Activated T-cell treated with anti-CD3 and anti-CD28 coated beads, Interleukin-2, amount 50 U/mL, for 4 hours (primary cell): Measurements from ENCODE around the gene CHRM2. TPM values are rescaled to one million over a fixed set of nuclear protein-coding genes. Genes with fewer than 3 reads are reported as not detected.

Source experiments
- ATAC-seq, 2 donors: fragments of 200-7000 bp; cut with Tn5 transposase; one replicate each; pipeline ENCODE4 v1.10.0; 2021
- DNase-seq: peaks from one replicate; pipeline ENCODE4 v3.0.0-alpha.2; 2020
- H3K27me3 Mint-ChIP-seq: one replicate; pipeline ENCODE4 v1.8.0; 2021; ENCODE audit warnings: low read depth, mixed read lengths
- H3K36me3 Mint-ChIP-seq: one replicate; pipeline ENCODE4 v1.8.0; 2022; ENCODE audit warnings: mixed read lengths; ENCODE audit not compliant: insufficient read depth
- H3K4me1 Mint-ChIP-seq: one replicate; pipeline ENCODE4 v1.8.0; 2021; ENCODE audit warnings: low read depth, mixed read lengths
- H3K4me3 Mint-ChIP-seq: one replicate; pipeline ENCODE4 v1.8.0; 2021; ENCODE audit warnings: mild to moderate bottlenecking, moderate library complexity, mixed read lengths
- H3K9me3 Mint-ChIP-seq: one replicate; pipeline ENCODE4 v1.8.0; 2021; ENCODE audit warnings: mixed read lengths
- total RNA-seq, 3 donors: library from RNA; stranded (reverse); gene quantifications; one replicate each; pipeline ENCODE4 v1.2.1, GENCODE V29; 2021

CHRM2 gene
- total RNA-seq, 3 donors from 2014 or later: 0.22 TPM; not detected in 2

DNA sequence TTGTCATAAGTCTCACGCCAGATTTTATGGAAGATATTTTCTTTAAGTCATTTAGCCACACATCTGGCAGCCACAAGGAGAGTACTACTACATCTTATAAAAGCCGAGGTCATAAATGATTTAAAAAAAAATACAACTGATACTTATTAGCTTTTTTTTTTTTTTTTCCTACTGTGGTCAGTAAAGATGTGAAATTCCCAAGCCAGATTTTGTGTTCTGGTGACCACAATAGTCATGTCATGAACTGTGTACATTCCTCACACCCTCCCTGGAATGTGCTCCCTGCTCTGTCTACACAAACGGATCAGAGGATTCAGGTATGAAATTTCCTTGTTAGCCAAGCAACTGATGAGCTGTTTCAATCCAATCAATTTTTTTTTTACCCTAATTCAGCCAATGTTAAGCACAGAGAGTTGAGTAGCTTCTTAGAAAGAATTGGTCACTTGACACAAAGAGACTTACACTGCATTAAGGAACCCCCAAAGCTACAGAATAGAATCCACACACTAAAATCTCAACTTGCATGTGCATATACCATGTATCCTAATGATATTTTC lies 54.7 kb downstream of the CHRM2 start:
- Mint-ChIP-seq H3K27me3 (no peaks in the 10 kb centered on the region), H3K4me3 (no peak overlapping the region), H3K4me1 (no peaks in the 10 kb centered on the region), H3K9me3 (peaks cover 4% of the 10 kb centered on the region), H3K36me3 (no peaks in the 10 kb centered on the region)
- ATAC-seq (no peak), DNase-seq (no peak)

DNA sequence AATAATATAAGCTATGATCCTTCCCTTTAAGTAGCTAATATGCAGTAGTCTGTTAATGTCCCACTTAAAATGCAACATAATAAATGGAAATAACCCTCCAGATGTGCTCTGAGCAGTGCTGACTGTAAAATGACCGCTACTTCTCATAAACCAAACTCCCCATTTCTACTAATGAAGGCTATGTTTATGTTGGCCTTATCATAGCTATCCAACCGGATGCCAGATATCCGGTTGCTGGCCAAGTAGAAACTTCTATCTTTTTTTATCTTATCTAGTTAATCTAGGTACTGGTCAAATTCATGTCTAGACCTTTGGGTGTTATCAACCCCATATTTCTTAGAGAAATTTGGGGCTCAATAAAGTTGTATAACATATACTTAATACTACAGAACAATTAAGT lies 56.6 kb downstream of the CHRM2 start:
- no peaks in the 10 kb centered on the region for H3K4me1 Mint-ChIP-seq
- H3K9me3 Mint-ChIP-seq: no peaks in the 10 kb centered on the region
- no peak overlapping the region for H3K4me3 Mint-ChIP-seq
- H3K36me3 Mint-ChIP-seq: no peaks in the 10 kb centered on the region
- H3K27me3 Mint-ChIP-seq: no peaks in the 10 kb centered on the region
- DNase-seq: no peak
- ATAC-seq: no peak

DNA sequence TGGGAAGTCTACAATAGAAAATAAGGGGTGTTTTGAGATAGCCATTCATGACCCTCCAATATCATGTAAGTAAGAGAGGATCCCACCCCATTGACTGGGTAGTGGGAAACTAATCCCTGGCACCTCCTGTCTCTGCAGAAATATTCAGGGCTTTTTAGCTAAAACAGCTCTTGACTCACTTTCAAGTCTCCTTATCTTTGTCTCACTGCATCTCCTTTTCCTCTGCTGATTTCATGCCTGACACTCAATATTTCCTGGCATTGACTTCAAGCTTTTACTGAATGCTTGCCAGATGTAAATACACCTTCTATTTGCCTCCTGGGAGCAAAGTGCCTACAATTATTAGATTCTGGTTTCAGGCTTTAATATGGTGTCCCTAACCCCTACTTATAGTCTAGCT lies 57.1 kb downstream of the CHRM2 start:
- no peaks in the 10 kb centered on the region for H3K36me3 Mint-ChIP-seq
- ATAC-seq (no peak), DNase-seq (no peak)
- no peaks in the 10 kb centered on the region for H3K27me3 Mint-ChIP-seq
- H3K4me1 Mint-ChIP-seq: no peaks in the 10 kb centered on the region
- no peaks in the 10 kb centered on the region for H3K9me3 Mint-ChIP-seq
- no peak overlapping the region for H3K4me3 Mint-ChIP-seq

DNA sequence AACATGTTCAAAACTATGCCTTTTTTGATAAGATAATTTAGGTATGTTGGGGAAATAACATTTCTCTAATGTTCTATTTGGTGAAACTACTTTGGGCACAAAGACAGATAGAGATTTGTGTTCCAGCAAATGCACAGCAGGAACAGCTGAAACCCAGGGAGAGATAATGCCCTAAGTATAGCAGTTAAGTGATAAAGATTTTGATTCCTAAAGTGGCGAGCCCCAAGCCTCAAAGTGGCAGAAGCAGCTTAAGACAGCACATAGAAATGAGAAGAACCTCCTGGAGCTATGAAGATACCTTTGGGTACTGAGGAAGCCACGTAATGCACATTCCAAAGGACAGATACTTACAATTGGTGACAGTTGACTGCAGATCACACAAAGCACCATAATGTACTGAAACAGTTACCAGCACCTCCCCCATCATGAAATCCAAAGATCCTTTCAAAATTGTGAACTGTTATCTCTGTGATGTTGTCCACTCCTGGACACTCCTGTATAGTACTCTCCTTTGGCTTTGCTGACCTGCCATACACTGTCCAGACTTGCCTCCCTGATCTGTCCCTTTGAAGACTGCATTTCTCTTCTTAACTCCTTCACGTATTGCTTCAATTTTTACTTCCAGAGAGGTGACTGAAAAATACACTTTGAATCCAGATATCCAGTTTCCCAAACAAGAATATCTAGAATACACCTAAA lies 62.9 kb downstream of the CHRM2 start:
- no peak for DNase-seq
- H3K9me3 Mint-ChIP-seq: no peaks in the 10 kb centered on the region
- H3K36me3 Mint-ChIP-seq: no peaks in the 10 kb centered on the region
- H3K4me1 Mint-ChIP-seq: no peaks in the 10 kb centered on the region
- no peak overlapping the region for H3K4me3 Mint-ChIP-seq
- no peak for ATAC-seq
- H3K27me3 Mint-ChIP-seq: no peaks in the 10 kb centered on the region

DNA sequence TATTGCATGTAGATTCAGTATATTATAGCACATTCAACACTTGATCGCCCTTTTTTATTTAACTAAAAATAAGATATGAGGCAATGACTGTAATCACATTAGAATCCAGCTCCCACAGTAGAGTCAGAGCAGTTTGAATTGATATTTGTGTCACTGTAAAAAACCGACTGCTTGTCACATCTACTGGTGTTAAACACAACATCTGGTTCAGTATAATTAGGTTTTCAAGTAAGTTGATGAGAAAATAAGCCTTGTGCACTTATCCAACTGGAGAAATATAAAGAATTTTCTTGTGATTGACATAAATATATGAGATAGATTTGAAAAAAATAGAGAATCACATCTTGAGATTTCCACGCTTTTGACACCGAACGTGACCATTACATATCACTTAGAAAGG lies 69.0 kb downstream of the CHRM2 start:
- no peaks in the 10 kb centered on the region for H3K27me3 Mint-ChIP-seq
- DNase-seq (no peak), ATAC-seq (no peak)
- H3K4me1 Mint-ChIP-seq: no peaks in the 10 kb centered on the region
- H3K36me3 Mint-ChIP-seq: no peaks in the 10 kb centered on the region
- H3K9me3 Mint-ChIP-seq: no peaks in the 10 kb centered on the region
- H3K4me3 Mint-ChIP-seq: no peak overlapping the region

DNA sequence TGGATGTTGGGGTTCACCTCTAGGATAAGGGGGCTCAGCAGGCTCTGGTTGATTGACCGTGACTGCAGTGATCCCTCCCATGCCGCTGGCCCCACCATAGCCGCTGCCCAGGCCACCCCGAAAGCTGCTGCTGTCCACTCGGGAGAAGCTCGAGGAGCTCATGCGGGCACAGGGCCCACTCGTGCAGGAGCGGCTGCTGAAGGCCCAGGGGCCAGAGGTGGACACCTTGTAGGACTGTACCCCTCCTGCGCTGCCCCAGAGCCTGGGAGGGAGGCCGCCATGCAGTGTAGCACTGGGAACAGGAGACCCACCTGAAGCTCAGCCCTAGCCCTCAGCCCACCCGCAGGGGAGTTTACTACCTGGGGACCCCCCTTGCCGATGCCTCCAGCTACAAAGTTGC lies 70.0 kb downstream of the CHRM2 start:
- Mint-ChIP-seq H3K4me3 (no peak overlapping the region), H3K9me3 (peaks cover 5% of the 10 kb centered on the region), H3K27me3 (no peaks in the 10 kb centered on the region), H3K4me1 (no peaks in the 10 kb centered on the region), H3K36me3 (no peaks in the 10 kb centered on the region)
- DNase-seq: no peak
- ATAC-seq: no peak

DNA sequence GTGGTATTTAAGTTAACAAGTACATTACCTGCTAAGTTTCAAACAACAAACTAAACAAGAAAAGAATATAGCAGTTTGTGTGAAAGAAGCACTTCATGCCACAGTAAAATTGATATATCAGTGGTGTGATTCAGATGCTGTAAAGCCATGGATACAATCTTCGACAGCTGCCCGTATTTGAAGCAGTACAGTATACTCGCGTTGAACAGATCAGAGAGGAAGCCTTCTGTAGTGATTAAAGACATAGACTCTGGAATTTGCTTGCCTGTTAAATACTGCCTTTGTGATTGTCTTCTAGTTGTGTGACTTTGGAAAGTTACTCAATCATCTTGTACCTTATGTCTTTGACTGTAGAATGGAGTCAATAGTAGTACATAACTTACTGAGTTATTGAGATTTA lies 71.7 kb downstream of the CHRM2 start:
- no peak for ATAC-seq
- H3K4me1 Mint-ChIP-seq: no peaks in the 10 kb centered on the region
- no peak for DNase-seq
- peaks cover 5% of the 10 kb centered on the region for H3K9me3 Mint-ChIP-seq
- H3K27me3 Mint-ChIP-seq: no peaks in the 10 kb centered on the region
- no peaks in the 10 kb centered on the region for H3K36me3 Mint-ChIP-seq
- H3K4me3 Mint-ChIP-seq: no peak overlapping the region

DNA sequence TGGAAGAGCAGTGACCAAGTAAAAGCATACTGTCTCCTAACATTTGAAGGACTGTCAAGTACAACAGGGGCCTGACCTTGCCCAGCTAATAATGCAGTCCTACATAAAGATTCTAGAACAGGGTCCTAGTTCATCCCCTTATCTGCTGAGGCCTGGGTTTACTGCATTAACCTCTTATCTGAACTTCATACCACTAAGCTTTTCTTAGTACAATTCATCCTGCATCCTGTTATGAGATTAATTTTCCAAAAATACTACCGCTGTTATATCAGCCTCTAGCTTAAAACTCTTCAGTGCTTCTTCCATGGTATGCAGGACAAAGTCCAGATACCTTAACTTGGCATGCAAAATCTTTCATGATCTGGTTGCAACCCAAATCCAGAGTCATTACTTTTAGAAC lies 72.5 kb downstream of the CHRM2 start:
- Mint-ChIP-seq H3K36me3 (no peaks in the 10 kb centered on the region), H3K4me1 (no peaks in the 10 kb centered on the region), H3K27me3 (no peaks in the 10 kb centered on the region), H3K9me3 (peaks cover 5% of the 10 kb centered on the region), H3K4me3 (no peak overlapping the region)
- DNase-seq (no peak), ATAC-seq (no peak)

DNA sequence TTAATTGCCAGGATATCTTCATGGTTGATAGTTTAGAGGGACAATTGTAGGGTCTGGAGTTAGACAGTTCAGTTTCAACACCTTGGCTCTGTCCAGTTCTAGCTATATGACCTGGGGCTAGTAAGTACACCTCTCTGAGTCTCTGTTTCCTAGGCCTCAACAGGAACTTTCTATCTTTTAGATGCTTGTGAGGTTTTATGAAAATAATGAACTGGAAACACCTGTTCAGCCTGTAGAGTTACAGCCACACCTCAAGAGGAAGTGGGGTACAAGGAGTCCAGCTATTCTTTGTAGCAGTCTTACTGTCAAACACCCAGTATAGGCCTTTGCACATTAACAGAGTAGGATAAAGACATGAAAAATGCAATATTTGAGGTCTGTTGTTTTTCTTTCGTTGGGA lies 73.4 kb downstream of the CHRM2 start:
- ATAC-seq: no peak
- DNase-seq: no peak
- H3K4me3 Mint-ChIP-seq: no peak overlapping the region
- no peaks in the 10 kb centered on the region for H3K27me3 Mint-ChIP-seq
- no peaks in the 10 kb centered on the region for H3K4me1 Mint-ChIP-seq
- no peaks in the 10 kb centered on the region for H3K36me3 Mint-ChIP-seq
- peaks cover 5% of the 10 kb centered on the region for H3K9me3 Mint-ChIP-seq

DNA sequence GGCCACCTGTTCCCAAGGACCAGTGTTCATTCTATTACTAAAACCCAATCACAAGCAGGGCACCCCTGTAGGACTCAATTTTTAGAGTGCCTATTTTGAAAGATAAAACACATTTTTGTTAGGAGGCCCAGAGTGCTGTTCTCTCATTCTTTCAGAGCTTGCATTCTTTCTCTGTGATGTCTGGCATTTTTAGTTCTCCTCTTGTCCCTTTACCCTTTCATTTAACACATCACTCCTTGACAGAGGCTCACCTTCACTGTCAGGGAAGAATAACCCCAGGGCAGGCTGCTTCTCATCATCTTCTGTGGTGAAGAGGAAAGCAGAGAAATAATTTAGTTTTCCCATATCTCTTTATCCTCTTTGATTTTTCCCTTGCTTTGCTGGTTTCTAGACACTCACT lies 73.9 kb downstream of the CHRM2 start:
- peaks cover 5% of the 10 kb centered on the region for H3K9me3 Mint-ChIP-seq
- DNase-seq (no peak), ATAC-seq (no peak)
- no peak overlapping the region for H3K4me3 Mint-ChIP-seq
- no peaks in the 10 kb centered on the region for H3K36me3 Mint-ChIP-seq
- no peaks in the 10 kb centered on the region for H3K27me3 Mint-ChIP-seq
- H3K4me1 Mint-ChIP-seq: no peaks in the 10 kb centered on the region

DNA sequence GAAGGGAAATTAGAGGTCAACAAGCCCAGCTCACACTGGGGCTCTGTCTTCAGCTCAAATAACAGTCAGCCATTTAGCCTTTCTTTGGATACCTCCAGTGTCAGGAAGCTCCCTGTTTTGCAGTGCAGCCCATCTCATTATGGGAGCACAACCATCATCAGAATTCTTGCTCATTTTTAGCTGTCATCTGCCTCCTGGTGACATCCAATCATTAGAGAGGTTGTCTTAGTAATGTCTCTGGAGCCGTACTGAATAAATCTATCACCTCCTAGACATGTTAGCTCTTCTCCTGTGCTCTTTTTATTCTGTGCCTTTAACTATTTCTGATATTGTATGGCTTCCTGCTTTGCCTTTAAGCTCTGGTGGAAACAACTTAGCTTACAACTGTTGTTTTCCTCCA lies 74.5 kb downstream of the CHRM2 start:
- Mint-ChIP-seq H3K9me3 (peaks cover 9% of the 10 kb centered on the region), H3K36me3 (no peaks in the 10 kb centered on the region), H3K4me1 (no peaks in the 10 kb centered on the region), H3K27me3 (no peaks in the 10 kb centered on the region), H3K4me3 (no peak overlapping the region)
- DNase-seq (no peak), ATAC-seq (no peak)

DNA sequence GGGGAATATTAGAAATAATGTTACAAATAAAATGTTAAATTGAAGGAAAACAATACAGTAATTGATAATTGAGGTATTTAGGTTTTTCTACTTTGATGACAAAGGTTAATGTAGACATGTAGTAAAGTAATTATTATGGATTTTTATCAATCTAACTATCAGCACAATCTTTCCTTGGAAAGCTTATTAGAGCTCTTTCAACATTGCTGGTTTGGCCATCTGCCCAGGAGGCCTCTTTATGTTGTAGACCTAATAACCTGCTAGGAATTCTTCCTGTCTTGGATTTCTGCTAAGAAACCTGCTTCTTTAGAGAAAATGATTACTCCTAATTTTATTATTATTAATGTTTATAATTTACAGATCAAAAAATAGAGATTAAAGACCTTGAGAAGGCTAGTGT lies 78.9 kb downstream of the CHRM2 start:
- ATAC-seq (no peak), DNase-seq (no peak)
- H3K36me3 Mint-ChIP-seq: no peaks in the 10 kb centered on the region
- no peaks in the 10 kb centered on the region for H3K27me3 Mint-ChIP-seq
- H3K4me1 Mint-ChIP-seq: no peaks in the 10 kb centered on the region
- H3K9me3 Mint-ChIP-seq: peaks cover 12% of the 10 kb centered on the region
- no peak overlapping the region for H3K4me3 Mint-ChIP-seq

DNA sequence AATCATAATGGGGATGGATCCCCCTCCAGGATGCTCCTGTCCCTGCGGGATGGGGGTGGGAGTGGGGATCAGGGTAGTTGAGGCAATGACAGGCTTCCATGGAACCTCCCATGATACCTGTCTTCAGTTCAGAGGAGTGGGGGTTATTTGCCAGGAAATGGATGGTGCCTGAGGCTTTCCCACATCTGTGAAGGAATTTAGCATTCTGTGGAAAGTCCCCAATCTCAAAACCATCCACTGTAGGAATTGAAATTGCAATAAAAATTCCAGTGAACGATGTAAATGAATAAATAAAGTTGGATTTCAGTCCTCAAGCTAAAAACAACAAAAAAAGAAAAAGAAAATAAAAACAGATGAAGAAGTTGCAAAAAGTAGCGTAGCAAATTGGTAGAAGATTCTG lies 81.9 kb downstream of the CHRM2 start:
- Mint-ChIP-seq H3K9me3 (peaks cover 7% of the 10 kb centered on the region), H3K4me3 (no peak overlapping the region), H3K27me3 (no peaks in the 10 kb centered on the region), H3K4me1 (no peaks in the 10 kb centered on the region), H3K36me3 (no peaks in the 10 kb centered on the region)
- ATAC-seq (no peak), DNase-seq (no peak)

DNA sequence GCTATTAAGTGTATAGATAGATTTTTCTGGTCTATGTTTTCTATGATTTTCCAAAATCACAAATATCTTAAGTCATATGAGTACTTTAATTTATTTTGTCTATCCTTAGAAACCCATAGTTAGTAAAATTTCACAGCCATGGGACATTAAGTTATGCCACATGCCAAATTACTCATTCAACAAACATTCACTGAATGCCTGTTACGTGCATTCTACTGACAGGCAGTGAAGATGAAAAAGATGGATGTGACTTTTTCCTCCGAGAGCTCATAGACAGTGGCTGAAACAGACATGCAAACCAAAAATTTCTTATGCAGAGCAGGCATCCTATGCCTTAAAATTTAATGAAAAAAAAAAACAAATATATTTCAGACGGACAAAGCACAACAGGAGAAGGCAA lies 84.9 kb downstream of the CHRM2 start:
- Mint-ChIP-seq H3K9me3 (no peaks in the 10 kb centered on the region), H3K4me3 (no peak overlapping the region), H3K27me3 (no peaks in the 10 kb centered on the region), H3K4me1 (no peaks in the 10 kb centered on the region), H3K36me3 (no peaks in the 10 kb centered on the region)
- DNase-seq: no peak
- no peak for ATAC-seq

DNA sequence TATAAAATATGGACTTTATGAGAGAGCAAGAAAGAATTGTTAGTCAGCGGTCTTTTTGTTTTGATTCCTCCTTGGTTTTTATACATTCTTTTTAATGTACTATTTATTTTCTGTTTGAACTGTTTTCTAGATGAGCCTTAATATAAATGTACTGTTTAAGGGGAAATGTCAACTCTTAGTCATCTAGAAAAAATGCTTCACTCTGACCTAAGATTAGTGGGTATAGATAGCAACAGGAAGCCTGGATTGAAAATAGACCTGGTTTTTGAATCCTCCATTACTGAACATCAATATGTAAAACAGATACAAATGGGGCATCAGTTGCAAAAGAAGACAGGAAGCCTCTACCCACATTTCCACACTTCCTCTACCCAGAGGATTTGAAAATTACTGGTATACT lies 87.8 kb downstream of the CHRM2 start:
- ATAC-seq: no peak
- no peak for DNase-seq
- Mint-ChIP-seq H3K9me3 (no peaks in the 10 kb centered on the region), H3K4me1 (no peaks in the 10 kb centered on the region), H3K27me3 (no peaks in the 10 kb centered on the region), H3K4me3 (no peak overlapping the region), H3K36me3 (no peaks in the 10 kb centered on the region)
